ENCODE results near the gene COG7.
A peak's percentile ranks its signal among the peaks of the same experiment; 100 is the strongest.
"Not testable (repeated sequence)": the region's sequence is repeated elsewhere in the genome, so short reads cannot be mapped to it uniquely, and the experiment has no call there.

The COG7 gene

DNA sequence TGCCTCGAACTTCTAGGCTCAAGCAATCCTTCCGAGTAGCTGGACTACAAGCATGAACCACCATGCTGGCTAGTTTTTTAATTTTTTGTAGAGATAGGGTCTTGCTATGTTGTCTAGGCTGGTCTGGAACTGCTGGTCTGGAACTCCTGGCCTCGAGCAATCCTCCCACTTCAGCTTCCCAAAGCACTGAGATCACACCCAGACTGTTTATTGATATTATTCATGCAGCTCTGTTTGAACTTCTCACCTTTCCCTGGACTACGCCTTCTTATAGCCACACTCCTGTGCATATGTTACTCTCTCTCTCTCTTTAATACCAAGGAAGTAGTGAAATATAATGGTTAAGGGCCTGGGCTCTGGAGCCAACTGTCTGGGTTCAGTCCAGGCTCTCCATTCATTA lies 4.6 kb downstream of the COG7 start:
- in situ Hi-C loops (cut with HindIII; ENCODE audit: low pct_ligation_motif_present, low sequenced_read_pairs): no loop called here
- peak; percentile 30 for DNase-seq
- Histone ChIP-seq H3K27me3 (replicated peaks) (no peaks in the 10 kb centered on the region), H3K4me3 (ENCODE audit: low read depth, low read length) (no peak overlapping the region), H3K27ac (no peak overlapping the region), H3K36me3 (replicated peaks) (peaks cover 17% of the 10 kb centered on the region)
- TF ChIP-seq CTCF (IDR thresholded peaks at IDR 0.05; ENCODE audit: low read depth, low read length, missing control alignments): no peak

DNA sequence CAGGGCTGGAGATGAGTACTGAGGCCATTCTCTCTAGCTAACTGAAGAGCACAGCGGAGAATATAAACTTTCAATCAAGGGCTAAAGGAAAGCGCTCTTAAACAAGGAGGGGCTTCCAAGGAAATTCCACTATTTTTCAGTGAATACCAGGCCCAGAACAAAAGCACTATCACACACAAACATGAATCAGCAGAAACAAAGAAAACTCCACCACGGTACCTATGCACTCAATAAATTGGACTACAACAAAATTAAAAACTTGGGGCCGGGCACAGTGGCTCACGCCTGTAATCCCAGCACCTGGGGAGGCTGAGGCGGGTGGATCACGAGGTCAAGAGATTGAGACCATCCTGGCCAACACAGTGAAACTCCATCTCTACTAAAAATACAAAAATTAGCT lies 15.4 kb downstream of the COG7 start:
- H3K27me3 ChIP-seq (replicated peaks); H3K27ac ChIP-seq; in situ Hi-C loops (cut with HindIII; ENCODE audit: low pct_ligation_motif_present, low sequenced_read_pairs); DNase-seq; H3K4me3 ChIP-seq (ENCODE audit: low read depth, low read length): not testable (repeated sequence)
- peaks cover 26% of the 10 kb centered on the region for H3K36me3 ChIP-seq (replicated peaks)

GRCh38 chr16:23436951-23437350 lies 16.0 kb downstream of the COG7 start:
- no peaks in the 10 kb centered on the region for H3K27me3 ChIP-seq (replicated peaks)
- TF ChIP-seq CTCF (IDR thresholded peaks at IDR 0.05; ENCODE audit: low read depth, low read length, missing control alignments): no peak
- H3K4me3 ChIP-seq (ENCODE audit: low read depth, low read length): no peak overlapping the region
- no peak overlapping the region for H3K27ac ChIP-seq
- DNase-seq: no peak
- in situ Hi-C loops (cut with HindIII; ENCODE audit: low pct_ligation_motif_present, low sequenced_read_pairs): no loop called here
- peaks cover 27% of the 10 kb centered on the region for H3K36me3 ChIP-seq (replicated peaks)

DNA sequence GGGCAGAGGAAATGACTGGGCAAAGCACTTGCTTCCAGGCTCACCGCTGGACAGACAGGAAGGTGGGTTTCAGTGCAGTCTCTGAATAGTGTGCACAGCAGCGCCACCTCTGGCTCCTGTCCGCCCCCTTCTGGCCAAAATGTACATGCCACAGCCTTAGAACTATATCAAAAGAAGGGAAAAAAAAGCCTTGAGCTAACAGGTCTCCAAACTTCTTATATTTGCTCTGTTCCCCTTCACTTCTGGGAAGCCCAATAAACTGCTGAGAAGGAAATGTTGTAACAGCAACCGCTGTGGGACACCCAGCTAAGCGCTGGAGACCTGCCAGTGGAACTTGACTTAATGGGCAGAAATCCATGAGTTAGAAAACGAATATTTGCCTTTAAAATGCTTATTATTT lies 17.5 kb downstream of the COG7 start:
- TF ChIP-seq CTCF (IDR thresholded peaks at IDR 0.05; ENCODE audit: low read depth, low read length, missing control alignments): peak; percentile 96
- no peak overlapping the region for H3K27ac ChIP-seq
- DNase-seq: peak; percentile 53
- no peak overlapping the region for H3K4me3 ChIP-seq (ENCODE audit: low read depth, low read length)
- in situ Hi-C loops (cut with HindIII; ENCODE audit: low pct_ligation_motif_present, low sequenced_read_pairs): no loop called here
- H3K27me3 ChIP-seq (replicated peaks): no peaks in the 10 kb centered on the region
- peaks cover 29% of the 10 kb centered on the region for H3K36me3 ChIP-seq (replicated peaks)

GRCh38 chr16:23434380-23434779 lies 18.6 kb downstream of the COG7 start:
- in situ Hi-C loops (cut with HindIII; ENCODE audit: low pct_ligation_motif_present, low sequenced_read_pairs): no loop called here
- TF ChIP-seq CTCF (IDR thresholded peaks at IDR 0.05; ENCODE audit: low read depth, low read length, missing control alignments): peak; percentile 79
- Histone ChIP-seq H3K36me3 (replicated peaks) (peaks cover 34% of the 10 kb centered on the region), H3K27me3 (replicated peaks) (no peaks in the 10 kb centered on the region), H3K27ac (no peak overlapping the region), H3K4me3 (ENCODE audit: low read depth, low read length) (no peak overlapping the region)
- no peak for DNase-seq

GRCh38 chr16:23433261-23433920 lies 19.6 kb downstream of the COG7 start:
- Histone ChIP-seq H3K27me3 (replicated peaks) (no peaks in the 10 kb centered on the region), H3K36me3 (replicated peaks) (peaks cover 38% of the 10 kb centered on the region), H3K4me3 (ENCODE audit: low read depth, low read length) (no peak overlapping the region), H3K27ac (no peak overlapping the region)
- in situ Hi-C loops (cut with HindIII; ENCODE audit: low pct_ligation_motif_present, low sequenced_read_pairs): no loop called here
- peak; percentile 1 for TF ChIP-seq CTCF (IDR thresholded peaks at IDR 0.05; ENCODE audit: low read depth, low read length, missing control alignments)
- DNase-seq: no peak

Measured in brain microvascular endothelial cell (primary cell).